T-helper 2 cell treated with Interferon-gamma antibody and Interleukin-4, amounts not matched to agents 100 ng/mL and 5 ng/mL, for 36 hours (primary cell): ENCODE measurements around the gene PLAAT5. TPM values are rescaled to one million over a fixed set of nuclear protein-coding genes. Genes with fewer than 3 reads are reported as not detected.
"Not testable (repeated sequence)": the region's sequence is repeated elsewhere in the genome, so short reads cannot be mapped to it uniquely, and the experiment has no call there.

Source experiments
- intact Hi-C: fragments of 100-400 bp; cut with micrococcal nuclease; formaldehyde crosslinking; loops from one replicate; pipeline ENCODE4 v1.15.1; 2023
- total RNA-seq: library from RNA; stranded (reverse); gene quantifications from 2 replicates; pipeline ENCODE4 v1.2.3, GENCODE V29; 2022

PLAAT5 gene
- total RNA-seq, 1 donor from 2014 or later: not detected

- intact Hi-C loops: loop anchor here (5.0 kb wide), 1 partner anchor 77 kb away; no protein-coding TSS in a partner anchor
Observed at GRCh38 chr11:63489879-63490278, 1.1 kb downstream of the PLAAT5 start.

GRCh38 chr11:63488789-63489188 lies 2.2 kb downstream of the PLAAT5 start:
- intact Hi-C loops: loop anchor here (5.0 kb wide), 1 partner anchor 79 kb away; no protein-coding TSS in a partner anchor

- intact Hi-C loops: loop anchor here (5.0 kb wide), 1 partner anchor 82 kb away; no protein-coding TSS in a partner anchor
Observed at GRCh38 chr11:63485777-63486176, 5.2 kb downstream of the PLAAT5 start.

GRCh38 chr11:63480039-63480438 lies 10.9 kb downstream of the PLAAT5 start:
- intact Hi-C loops: no loop called here

- intact Hi-C loops: loop anchor here (1.0 to 10.0 kb wide), 3 partner anchors 157 to 444 kb away; no protein-coding TSS in a partner anchor
Observed at GRCh38 chr11:63478896-63479295, 12.1 kb downstream of the PLAAT5 start.

GRCh38 chr11:63476618-63477017 lies 14.3 kb downstream of the PLAAT5 start:
- intact Hi-C loops: loop anchor here (10.0 kb wide), 1 partner anchor 442 kb away; no protein-coding TSS in a partner anchor

GRCh38 chr11:63472372-63472771 lies 18.6 kb downstream of the PLAAT5 start:
- intact Hi-C loops: loop anchor here (10.0 kb wide), 1 partner anchor 438 kb away; no protein-coding TSS in a partner anchor

GRCh38 chr11:63470311-63470710 lies 20.7 kb downstream of the PLAAT5 start:
- intact Hi-C loops: loop anchor here (10.0 kb wide), 1 partner anchor 436 kb away; no protein-coding TSS in a partner anchor

- intact Hi-C loops: no loop called here
Observed at GRCh38 chr11:63462137-63462536, 28.8 kb downstream of the PLAAT5 start.

GRCh38 chr11:63459586-63459985 lies 31.4 kb downstream of the PLAAT5 start:
- intact Hi-C loops: no loop called here

GRCh38 chr11:63448646-63449045 lies 42.3 kb downstream of the PLAAT5 start:
- intact Hi-C loops: no loop called here

- intact Hi-C loops: no loop called here
Observed at GRCh38 chr11:63445720-63446119, 45.2 kb downstream of the PLAAT5 start.

GRCh38 chr11:63445118-63445517 lies 45.8 kb downstream of the PLAAT5 start:
- intact Hi-C loops: no loop called here

- intact Hi-C loops: no loop called here
Observed at GRCh38 chr11:63444160-63444559, 46.8 kb downstream of the PLAAT5 start.

- intact Hi-C loops: no loop called here
Observed at GRCh38 chr11:63443714-63444113, 47.3 kb downstream of the PLAAT5 start.

- intact Hi-C loops: not testable (repeated sequence)
Observed at GRCh38 chr11:63435831-63436230, 55.1 kb downstream of the PLAAT5 start.

- intact Hi-C loops: not testable (repeated sequence)
Observed at GRCh38 chr11:63435351-63435750, 55.6 kb downstream of the PLAAT5 start.

- intact Hi-C loops: not testable (repeated sequence)
Observed at GRCh38 chr11:63430731-63431130, 60.2 kb downstream of the PLAAT5 start.

- intact Hi-C loops: no loop called here
Observed at GRCh38 chr11:63427971-63428508, 62.9 kb downstream of the PLAAT5 start.

- intact Hi-C loops: no loop called here
Observed at GRCh38 chr11:63417174-63417852, 73.7 kb downstream of the PLAAT5 start.
